GM12878 (cell line): ENCODE results near the gene GDAP1L1. TPM values are rescaled to one million over a fixed set of nuclear protein-coding genes. Genes with fewer than 3 reads are reported as not detected.

Experiments
- ATAC-seq: fragments of 200-7000 bp; cut with Tn5 transposase; 3 replicates; pipeline ENCODE4 v1.9.1; 2020; ENCODE audit warnings: mild to moderate bottlenecking, moderate library complexity
- BruUV-seq: library from RNA; stranded (reverse); fragments of 400-500 nt; replicated peaks from 2 replicates; lab custom pipeline; 2021; lab: Mats Ljungman, UMichigan
- CTCF ChIA-PET: fragments of 300-600 bp; sonication (Branson Sonifier 250); formaldehyde crosslinking; extraction: SDS; loops from one replicate; lab custom pipeline; 2021; ENCODE audit warnings: inconsistent platforms; lab: Yijun Ruan, JAX
- POLR2A ChIA-PET: fragments of 350-600 bp; formaldehyde crosslinking; extraction: SDS; loops from one replicate; lab custom pipeline; 2021; ENCODE audit warnings: inconsistent platforms; lab: Charles Lee
- RAD21 ChIA-PET: fragments of 300-600 bp; sonication (Branson Sonifier 250); formaldehyde crosslinking; loops from one replicate; lab custom pipeline; 2023; ENCODE audit warnings: antibody characterized with exemption; ENCODE audit not compliant: unreplicated experiment; lab: Charles Lee
- SMC1A ChIA-PET: fragments of 300-600 bp; sonication (Branson Sonifier 250); formaldehyde crosslinking; loops from one replicate; lab custom pipeline; 2023; ENCODE audit not compliant: unreplicated experiment, uncharacterized antibody; lab: Charles Lee
- DNase-seq: peaks from one replicate; pipeline ENCODE4 v3.0.0-alpha.2; 2011; ENCODE audit warnings: low read depth, low spot score
- FAIRE-seq: peaks from 3 replicates; lab custom pipeline; 2011; peaks lifted over from hg19 to GRCh38; lab: Jason Lieb, UNC
- H2AFZ ChIP-seq: 2 replicates; pipeline ENCODE4 v1.6.0; 2011; ENCODE audit warnings: low read depth, low read length, control low read depth; ENCODE audit not compliant: control insufficient read depth
- H3K27ac ChIP-seq: 2 replicates; pipeline ENCODE4 v1.5.1; 2011; ENCODE audit warnings: control low read depth; ENCODE audit not compliant: control insufficient read depth, insufficient read depth
- H3K27me3 ChIP-seq, 2 experiments: replicated peaks in 1 of 2; 2 replicates each; pipeline versions ENCODE4 v1.6.0 to v1.6.1; 2011; ENCODE audit warnings: low read length in 1 of 2; ENCODE audit not compliant: control insufficient read depth in 2 of 2, insufficient read depth in 2 of 2
- H3K36me3 ChIP-seq, 2 experiments: 2 replicates each; pipeline ENCODE4 v1.5.1; 2011; ENCODE audit warnings: low read length in 1 of 2; ENCODE audit not compliant: control insufficient read depth in 2 of 2, insufficient read depth in 2 of 2
- H3K4me1 ChIP-seq: 2 replicates; pipeline ENCODE4 v1.6.1; 2011; ENCODE audit warnings: mild to moderate bottlenecking, low read length, moderate library complexity, mixed read lengths; ENCODE audit not compliant: control insufficient read depth, insufficient read depth
- H3K4me2 ChIP-seq: 2 replicates; pipeline ENCODE4 v1.6.0; 2011; ENCODE audit warnings: control low read depth; ENCODE audit not compliant: control insufficient read depth, insufficient read depth
- H3K4me3 ChIP-seq: fragments of 200-600 bp; sonication (generic); 2 replicates; pipeline ENCODE4 v1.5.1; 2016
- H3K79me2 ChIP-seq: 2 replicates; pipeline ENCODE4 v1.6.0; 2011; ENCODE audit warnings: low read length; ENCODE audit not compliant: control insufficient read depth, insufficient read depth
- H3K9ac ChIP-seq: 2 replicates; pipeline ENCODE4 v1.8.0; 2011; ENCODE audit warnings: low read length, control low read depth, mixed read lengths; ENCODE audit not compliant: control insufficient read depth, insufficient read depth
- H3K9me3 ChIP-seq: replicated peaks from 3 replicates; pipeline ENCODE4 v1.5.1; 2011; ENCODE audit warnings: mild to moderate bottlenecking, low read length; ENCODE audit not compliant: control insufficient read depth, insufficient read depth
- H4K20me1 ChIP-seq: 2 replicates; pipeline ENCODE4 v1.6.0; 2011; ENCODE audit not compliant: control insufficient read depth, insufficient read depth
- BACH1 ChIP-seq: fragments of 450-650 bp; IDR thresholded peaks from 2 replicates; pipeline ENCODE4 v1.6.1; 2017; ENCODE audit warnings: mild to moderate bottlenecking, borderline replicate concordance
- CBX5 ChIP-seq: sonication (generic); IDR thresholded peaks from 2 replicates; pipeline ENCODE4 v1.6.1; 2016; ENCODE audit warnings: low read depth, moderate library complexity, mild to moderate bottlenecking, inconsistent platforms
- HCFC1 ChIP-seq: fragments of 150-350 bp; IDR thresholded peaks from 2 replicates; pipeline ENCODE4 v1.6.1; 2014; ENCODE audit warnings: low read length
- NBN ChIP-seq: fragments of 450-650 bp; IDR thresholded peaks from 2 replicates; pipeline ENCODE4 v1.6.1; 2016
- NFYB ChIP-seq: IDR thresholded peaks from 2 replicates; pipeline ENCODE4 v1.6.1; 2011; ENCODE audit warnings: low read depth, mild to moderate bottlenecking, low read length, improper control_type of control experiment, moderate library complexity; ENCODE audit not compliant: insufficient read depth
- RAD51 ChIP-seq: fragments of 450-650 bp; IDR thresholded peaks from 2 replicates; pipeline ENCODE4 v1.6.1; 2016; ENCODE audit warnings: moderate library complexity, mild to moderate bottlenecking, inconsistent platforms
- SMC3 ChIP-seq: IDR thresholded peaks from 2 replicates; pipeline ENCODE4 v1.6.1; 2011; ENCODE audit warnings: low read length, improper control_type of control experiment, borderline replicate concordance
- TARDBP ChIP-seq: IDR thresholded peaks from 2 replicates; pipeline ENCODE4 v1.6.1; 2016; ENCODE audit warnings: borderline replicate concordance
- YY1 ChIP-seq: IDR thresholded peaks from 2 replicates; pipeline ENCODE4 v1.6.1; 2011; ENCODE audit warnings: low read depth, mild to moderate bottlenecking, low read length
- ZNF207 ChIP-seq: fragments of 450-650 bp; IDR thresholded peaks from 2 replicates; pipeline ENCODE4 v1.6.1; 2014; ENCODE audit warnings: antibody characterized with exemption, mild to moderate bottlenecking, borderline replicate concordance
- ZNF622 ChIP-seq: fragments of 450-650 bp; IDR thresholded peaks from 2 replicates; pipeline ENCODE4 v1.6.1; 2017; ENCODE audit warnings: mild to moderate bottlenecking, inconsistent platforms
- WGBS: methylation state at CpG from one replicate; pipeline ENCODE4 v1.1.6; 2016; ENCODE audit warnings: low lambda C conversion rate; ENCODE audit not compliant: insufficient replicate concordance, insufficient coverage; ENCODE audit errors: missing lambda C conversion rate; 5-methylcytosine and 5-hydroxymethylcytosine counted together
- in situ Hi-C: fragments of 300-500 bp; cut with MboI; formaldehyde crosslinking; loops from 9 replicates; pipeline ENCODE4 v1.14.3; 2018; ENCODE audit warnings: mixed read lengths
- intact Hi-C: fragments of 100-400 bp; cut with micrococcal nuclease; formaldehyde crosslinking; loops from one replicate; pipeline ENCODE4 v1.14.2; 2022; ENCODE audit not compliant: unreplicated experiment
- polyA plus RNA-seq, 11 experiments: library from polyadenylated mRNA; depleted of rRNA in 4 of 11; unstranded in 6 of 11; stranded (reverse) in 5 of 11; fragments of >200 nt; fragmentation: Nextera tagmentation in 4 of 11; fragmentation: Illumina TruSeq in 1 of 11; extraction: Ambion mirVana in 4 of 11; extraction: Trizol in 1 of 11; gene quantifications; 1 replicate in 1 of 11; 2 replicates in 10 of 11; pipeline versions ENCODE4 v1.2.1 to v1.2.3, GENCODE V29; 2011 to 2016; ENCODE audit warnings: inconsistent platforms in 2 of 11, missing spikeins in 2 of 11, low read depth in 1 of 11
- total RNA-seq, 4 experiments: library from RNA; depleted of rRNA in 3 of 4; stranded (reverse); fragments of >200 nt in 3 of 4; fragmentation: Illumina TruSeq in 1 of 4; extraction: Trizol in 1 of 4; gene quantifications; 2 replicates each; pipeline versions ENCODE4 v1.2.1 to v1.2.3, GENCODE V29; 2013 to 2021
- TF ChIP-seq, protein P1 (sequence below): IDR thresholded peaks from 2 replicates; pipeline ENCODE4 v1.6.1; 2011; ENCODE audit warnings: low read depth, mild to moderate bottlenecking, low read length, moderate library complexity, borderline replicate concordance; ENCODE audit errors: extremely low read depth
- TF ChIP-seq, protein P2 (sequence below): fragments of 450-650 bp; IDR thresholded peaks from 2 replicates; pipeline ENCODE4 v1.6.1; 2016; ENCODE audit warnings: mild to moderate bottlenecking
- TF ChIP-seq, protein P3 (sequence below): IDR thresholded peaks from 2 replicates; pipeline ENCODE4 v1.6.1; 2012; ENCODE audit warnings: low read depth, low read length, improper control_type of control experiment

The GDAP1L1 gene
- total and polyA plus RNA-seq, 10 of the 15 experiments (the other 5 are each of a cell fraction or from before 2014, with no cell fraction given), result 0.08 to 0.38 TPM; not detected in 8

DNA sequence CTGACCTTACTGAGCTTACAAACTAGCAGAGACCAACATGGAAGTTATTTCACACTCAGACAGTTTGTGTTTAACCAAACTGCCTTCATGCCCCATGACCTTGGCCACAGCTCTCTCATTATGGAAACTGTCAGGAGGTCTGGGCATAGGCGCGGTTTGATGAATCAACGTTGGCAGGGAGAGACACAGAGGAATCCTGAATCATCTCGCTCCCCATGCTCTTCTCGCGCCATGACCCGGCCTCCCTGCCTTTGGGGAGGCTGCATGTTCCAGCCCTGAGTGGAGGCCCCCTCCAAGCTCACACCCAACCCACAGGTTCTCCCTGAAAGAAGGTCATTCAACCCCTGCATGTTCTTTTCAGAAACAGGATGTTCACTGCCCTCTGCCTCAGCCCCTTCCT, 15.9 kb upstream of the GDAP1L1 start:
- Histone ChIP-seq H3K9me3 (no peaks in the 10 kb centered on the region), H3K4me3 (no peak overlapping the region), H3K27ac (no peak overlapping the region), H3K79me2 (no peaks in the 10 kb centered on the region), H3K4me1 (no peaks in the 10 kb centered on the region), H2AFZ (no peak overlapping the region), H3K27me3 (no peaks in the 10 kb centered on the region; a peak in 1 of 4 replicates), H3K36me3 (no peaks in the 10 kb centered on the region), H4K20me1 (no peaks in the 10 kb centered on the region), H3K9ac (no peak overlapping the region), H3K4me2 (no peak overlapping the region)
- ChIA-PET CTCF (interaction anchor here (0.7 to 1.3 kb wide), 2 partner anchors 80 to 764 kb away, joined by 3 read pairs; partner anchors contain the start of gene FITM2), POLR2A (no interaction called here), SMC1A (no interaction called here), RAD21 (no interaction called here)
- in situ Hi-C loops, result no loop called here
- no TSS peak for BruUV-seq
- TF ChIP-seq SMC3 (no peak), RAD51 (no peak), HCFC1 (no peak), BACH1 (no peak), NBN (no peak), NFYB (no peak), CBX5 (no peak), TARDBP (no peak), ZNF622 (no peak), YY1 (no peak), ZNF207 (no peak)
- TF ChIP-seq, protein P1, sequence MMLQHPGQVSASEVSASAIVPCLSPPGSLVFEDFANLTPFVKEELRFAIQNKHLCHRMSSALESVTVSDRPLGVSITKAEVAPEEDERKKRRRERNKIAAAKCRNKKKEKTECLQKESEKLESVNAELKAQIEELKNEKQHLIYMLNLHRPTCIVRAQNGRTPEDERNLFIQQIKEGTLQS, result no peak
- TF ChIP-seq, protein P2, sequence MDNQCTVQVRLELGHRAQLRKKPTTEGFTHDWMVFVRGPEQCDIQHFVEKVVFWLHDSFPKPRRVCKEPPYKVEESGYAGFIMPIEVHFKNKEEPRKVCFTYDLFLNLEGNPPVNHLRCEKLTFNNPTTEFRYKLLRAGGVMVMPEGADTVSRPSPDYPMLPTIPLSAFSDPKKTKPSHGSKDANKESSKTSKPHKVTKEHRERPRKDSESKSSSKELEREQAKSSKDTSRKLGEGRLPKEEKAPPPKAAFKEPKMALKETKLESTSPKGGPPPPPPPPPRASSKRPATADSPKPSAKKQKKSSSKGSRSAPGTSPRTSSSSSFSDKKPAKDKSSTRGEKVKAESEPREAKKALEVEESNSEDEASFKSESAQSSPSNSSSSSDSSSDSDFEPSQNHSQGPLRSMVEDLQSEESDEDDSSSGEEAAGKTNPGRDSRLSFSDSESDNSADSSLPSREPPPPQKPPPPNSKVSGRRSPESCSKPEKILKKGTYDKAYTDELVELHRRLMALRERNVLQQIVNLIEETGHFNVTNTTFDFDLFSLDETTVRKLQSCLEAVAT, result no peak
- TF ChIP-seq, protein P3, sequence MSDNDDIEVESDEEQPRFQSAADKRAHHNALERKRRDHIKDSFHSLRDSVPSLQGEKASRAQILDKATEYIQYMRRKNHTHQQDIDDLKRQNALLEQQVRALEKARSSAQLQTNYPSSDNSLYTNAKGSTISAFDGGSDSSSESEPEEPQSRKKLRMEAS, result no peak
- ATAC-seq (no peak), FAIRE-seq (no peak), DNase-seq (no peak)
- WGBS, result 70% methylated on average over 7 of the region's 7 CpGs
- intact Hi-C loops, result no loop called here
